ENCODE results near the gene MCC. TPM values are rescaled to one million over a fixed set of nuclear protein-coding genes. Genes with fewer than 3 reads are reported as not detected.
A peak's percentile ranks its signal among the peaks of the same experiment; 100 is the strongest.

The MCC gene
- total and polyA plus RNA-seq, 4 donors: 9.0 to 47.3 (median 14.7) TPM

GRCh38 chr5:113005454-113005853 lies 482.8 kb downstream of the MCC start:
- Histone ChIP-seq H3K9me3 (ENCODE audit: control insufficient read depth in 4 of 4, low read length in 3 of 4) (no peaks in the 10 kb centered on the region), H3K4me1 (ENCODE audit: control insufficient read depth in 4 of 4, insufficient read depth in 4 of 4, low read length in 3 of 4) (no peaks in the 10 kb centered on the region), H3K9ac (ENCODE audit: low read depth in 1 of 2, low read length in 2 of 2) (no peak overlapping the region), H3K27ac (ENCODE audit: low read depth in 1 of 2, low read length in 2 of 2) (no peak overlapping the region), H3K27me3 (ENCODE audit: control insufficient read depth in 4 of 4, insufficient read depth in 4 of 4, low read length in 3 of 4) (no peaks in the 10 kb centered on the region), H3K4me3 (ENCODE audit: low read depth in 1 of 3, low read length in 3 of 3) (no peak overlapping the region), H3K36me3 (ENCODE audit: control insufficient read depth in 4 of 4, insufficient read depth in 3 of 4, low read depth in 1 of 4, low read length in 3 of 4) (peaks cover 3 to 31% (median 15%) of the 10 kb centered on the region in 4 donors)
- TF ChIP-seq YY1 (IDR thresholded peaks at IDR 0.05) (peak; percentile 48), JUND (IDR thresholded peaks at IDR 0.05) (peak; percentile 22 to 42), REST (IDR thresholded peaks at IDR 0.05) (no peak), SP1 (IDR thresholded peaks at IDR 0.05) (no peak), FOXA1 (IDR thresholded peaks at IDR 0.05) (no peak), GABPA (IDR thresholded peaks at IDR 0.05 in 1 of 2, conservative IDR thresholded peaks at IDR 0.05 in 1 of 2) (no peak)
- no peak for DNase-seq (ENCODE audit: low spot score)
- WGBS: 60% methylated on average over 1 of the region's 1 CpG

GRCh38 chr5:113003763-113004162 lies 484.5 kb downstream of the MCC start:
- no peak overlapping the region for H3K4me3 ChIP-seq (ENCODE audit: low read depth in 1 of 3, low read length in 3 of 3)
- H3K27me3 ChIP-seq (ENCODE audit: control insufficient read depth in 4 of 4, insufficient read depth in 4 of 4, low read length in 3 of 4): no peaks in the 10 kb centered on the region
- DNase-seq (ENCODE audit: low spot score): no peak
- no peak for TF ChIP-seq GABPA (IDR thresholded peaks at IDR 0.05 in 1 of 2, conservative IDR thresholded peaks at IDR 0.05 in 1 of 2)
- TF ChIP-seq ZBTB33 (IDR thresholded peaks at IDR 0.05): no peak
- TF ChIP-seq TAF1 (conservative IDR thresholded peaks at IDR 0.05): no peak
- no peak for TF ChIP-seq ATF3 (IDR thresholded peaks at IDR 0.05)
- no peak for TF ChIP-seq CTCF (IDR thresholded peaks at IDR 0.05; ENCODE audit: low read depth, low read length, missing input control)
- TF ChIP-seq JUND (IDR thresholded peaks at IDR 0.05): no peak
- TF ChIP-seq EGR1 (IDR thresholded peaks at IDR 0.05; ENCODE audit: low read depth in 2 of 2): no peak
- no peak for TF ChIP-seq HNF4A (conservative IDR thresholded peaks at IDR 0.05)
- no peak for TF ChIP-seq RXRA (IDR thresholded peaks at IDR 0.05)
- no peak for TF ChIP-seq RAD21 (IDR thresholded peaks at IDR 0.05)
- TF ChIP-seq HNF4G (IDR thresholded peaks at IDR 0.05): no peak
- TF ChIP-seq FOXA2 (IDR thresholded peaks at IDR 0.05): no peak
- TF ChIP-seq YY1 (IDR thresholded peaks at IDR 0.05): no peak
- TF ChIP-seq SP1 (IDR thresholded peaks at IDR 0.05): no peak
- no peak for TF ChIP-seq REST (IDR thresholded peaks at IDR 0.05)
- no peak for TF ChIP-seq FOXA1 (IDR thresholded peaks at IDR 0.05)
- TF ChIP-seq MAX (IDR thresholded peaks at IDR 0.05): no peak
- TF ChIP-seq NR2F2 (IDR thresholded peaks at IDR 0.05): no peak
- WGBS: 85% methylated on average over 3 of the region's 3 CpGs
- no peak overlapping the region for H3K27ac ChIP-seq (ENCODE audit: low read depth in 1 of 2, low read length in 2 of 2)
- H3K4me1 ChIP-seq (ENCODE audit: control insufficient read depth in 4 of 4, insufficient read depth in 4 of 4, low read length in 3 of 4): no peaks in the 10 kb centered on the region
- peaks cover 3 to 26% (median 15%) of the 10 kb centered on the region in 4 donors for H3K36me3 ChIP-seq (ENCODE audit: control insufficient read depth in 4 of 4, insufficient read depth in 3 of 4, low read depth in 1 of 4, low read length in 3 of 4)
- H3K9me3 ChIP-seq (ENCODE audit: control insufficient read depth in 4 of 4, low read length in 3 of 4): no peaks in the 10 kb centered on the region
- no peak overlapping the region for H3K9ac ChIP-seq (ENCODE audit: low read depth in 1 of 2, low read length in 2 of 2)

All from liver (tissue), 9 donors.